Activated T-cell treated with anti-CD3 and anti-CD28 coated beads, Interleukin-2, amount 50 U/mL, for 24 hours (primary cell): ENCODE results near the gene ZNF423.

ENCODE experiments used
- DNase-seq: peaks from one replicate; pipeline ENCODE4 v3.0.0-alpha.2; 2020
- H3K27ac Mint-ChIP-seq: 2 replicates; pipeline ENCODE4 v1.8.0; 2020; ENCODE audit warnings: mild to moderate bottlenecking, mixed read lengths
- H3K27me3 Mint-ChIP-seq: 2 replicates; pipeline ENCODE4 v1.8.0; 2020; ENCODE audit warnings: mixed read lengths
- H3K36me3 Mint-ChIP-seq: 2 replicates; pipeline ENCODE4 v1.8.0; 2020; ENCODE audit warnings: low read depth, mixed read lengths
- H3K4me1 Mint-ChIP-seq: 2 replicates; pipeline ENCODE4 v1.8.0; 2020; ENCODE audit warnings: low read depth, mixed read lengths
- H3K4me3 Mint-ChIP-seq: 2 replicates; pipeline ENCODE4 v1.8.0; 2020; ENCODE audit warnings: mild to moderate bottlenecking, moderate library complexity, mixed read lengths
- H3K9me3 Mint-ChIP-seq: 2 replicates; pipeline ENCODE4 v1.8.0; 2020; ENCODE audit warnings: mixed read lengths

ZNF423 gene

GRCh38 chr16:49657736-49658465 lies 198.0 kb downstream of the ZNF423 start:
- Mint-ChIP-seq H3K36me3 (no peaks in the 10 kb centered on the region), H3K4me1 (no peaks in the 10 kb centered on the region), H3K27ac (no peak overlapping the region), H3K9me3 (no peaks in the 10 kb centered on the region), H3K27me3 (peaks cover 2% of the 10 kb centered on the region), H3K4me3 (no peak overlapping the region)
- DNase-seq = no peak

DNA sequence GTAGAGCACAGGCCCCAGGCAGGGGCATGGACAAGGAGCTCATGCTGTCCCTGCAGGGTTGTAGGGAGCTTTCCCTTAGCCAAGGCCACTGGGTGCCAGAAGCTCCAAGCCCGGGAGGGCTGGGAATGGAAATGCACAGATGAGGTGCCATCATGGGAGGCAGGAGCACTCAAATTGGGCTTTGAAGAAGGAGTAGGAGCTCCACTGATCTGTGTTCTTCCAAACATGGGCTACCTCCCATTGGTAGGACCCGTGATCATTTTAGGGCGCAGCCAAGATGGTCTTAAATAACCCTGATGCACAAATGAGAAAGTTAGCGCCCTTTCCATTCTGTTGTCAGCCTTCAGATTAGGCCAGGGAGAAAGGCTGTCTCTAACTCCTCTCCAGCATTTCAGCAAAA lies 201.5 kb downstream of the ZNF423 start:
- no peaks in the 10 kb centered on the region for H3K4me1 Mint-ChIP-seq
- DNase-seq = no peak
- no peak overlapping the region for H3K4me3 Mint-ChIP-seq
- peaks cover 2% of the 10 kb centered on the region for H3K27me3 Mint-ChIP-seq
- no peaks in the 10 kb centered on the region for H3K9me3 Mint-ChIP-seq
- no peak overlapping the region for H3K27ac Mint-ChIP-seq
- no peaks in the 10 kb centered on the region for H3K36me3 Mint-ChIP-seq

GRCh38 chr16:49653577-49653976 lies 202.3 kb downstream of the ZNF423 start:
- no peak for DNase-seq
- no peak overlapping the region for H3K27ac Mint-ChIP-seq
- no peak overlapping the region for H3K4me3 Mint-ChIP-seq
- no peaks in the 10 kb centered on the region for H3K9me3 Mint-ChIP-seq
- no peaks in the 10 kb centered on the region for H3K4me1 Mint-ChIP-seq
- no peaks in the 10 kb centered on the region for H3K27me3 Mint-ChIP-seq
- H3K36me3 Mint-ChIP-seq = no peaks in the 10 kb centered on the region

DNA sequence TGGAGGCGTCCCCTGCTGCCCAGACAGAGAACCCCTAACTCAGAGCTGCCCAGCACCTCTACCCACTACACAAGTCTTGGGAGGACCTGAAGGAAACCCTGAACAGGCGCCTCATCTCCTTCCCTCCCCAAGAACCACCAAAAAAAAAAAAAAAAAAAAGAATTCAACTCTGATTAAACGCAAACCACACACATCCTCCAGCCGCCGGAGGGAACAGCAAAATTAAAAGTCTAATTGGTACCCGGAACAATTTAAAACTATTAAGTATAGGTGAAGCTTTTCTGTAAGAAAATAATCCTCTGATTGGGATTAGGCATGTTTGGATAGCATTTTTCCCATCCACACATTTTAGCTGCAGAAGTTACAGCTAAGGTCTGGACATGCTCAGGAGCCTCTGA lies 202.7 kb downstream of the ZNF423 start:
- Mint-ChIP-seq H3K36me3 (no peaks in the 10 kb centered on the region), H3K4me1 (no peaks in the 10 kb centered on the region), H3K27ac (no peak overlapping the region), H3K27me3 (no peaks in the 10 kb centered on the region), H3K9me3 (no peaks in the 10 kb centered on the region), H3K4me3 (no peak overlapping the region)
- no peak for DNase-seq

DNA sequence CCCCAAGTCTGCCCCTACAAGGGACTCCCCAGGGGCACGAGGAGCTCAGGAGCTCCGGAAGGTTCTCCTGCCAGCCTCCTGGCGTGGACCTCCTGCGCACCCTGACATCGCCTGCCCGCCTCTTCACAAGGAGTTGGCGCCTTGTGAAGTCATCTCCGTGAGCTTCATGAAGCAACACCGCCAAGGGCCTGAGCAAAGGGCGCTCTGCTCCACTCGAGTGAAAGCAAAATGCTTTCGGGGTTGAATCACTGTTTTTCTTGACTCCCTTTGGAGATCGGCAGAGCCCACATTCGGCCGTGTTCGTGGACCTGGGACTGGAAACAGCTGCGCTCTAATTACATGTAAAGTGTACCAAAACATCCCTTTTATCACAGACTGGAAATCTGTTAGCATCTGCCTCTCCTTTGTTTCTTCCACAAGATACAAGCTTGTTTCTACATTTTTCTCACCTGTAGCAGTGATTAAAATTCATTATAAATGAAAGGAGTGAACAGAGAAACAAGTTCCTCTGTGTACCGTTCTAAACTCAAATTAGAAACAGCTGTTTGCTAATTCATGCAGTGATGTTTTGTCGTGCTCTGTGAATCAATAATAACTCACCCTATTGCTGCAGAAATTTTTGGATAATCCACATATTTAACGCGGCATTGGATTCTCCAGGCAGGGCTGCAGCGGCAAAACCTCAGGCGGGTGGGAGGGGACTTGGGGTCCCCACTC lies 203.3 kb downstream of the ZNF423 start:
- Mint-ChIP-seq H3K27me3 (no peaks in the 10 kb centered on the region), H3K27ac (no peak overlapping the region), H3K4me3 (no peak overlapping the region), H3K36me3 (peaks cover 3% of the 10 kb centered on the region), H3K9me3 (peaks cover 5% of the 10 kb centered on the region), H3K4me1 (no peaks in the 10 kb centered on the region)
- DNase-seq = no peak

DNA sequence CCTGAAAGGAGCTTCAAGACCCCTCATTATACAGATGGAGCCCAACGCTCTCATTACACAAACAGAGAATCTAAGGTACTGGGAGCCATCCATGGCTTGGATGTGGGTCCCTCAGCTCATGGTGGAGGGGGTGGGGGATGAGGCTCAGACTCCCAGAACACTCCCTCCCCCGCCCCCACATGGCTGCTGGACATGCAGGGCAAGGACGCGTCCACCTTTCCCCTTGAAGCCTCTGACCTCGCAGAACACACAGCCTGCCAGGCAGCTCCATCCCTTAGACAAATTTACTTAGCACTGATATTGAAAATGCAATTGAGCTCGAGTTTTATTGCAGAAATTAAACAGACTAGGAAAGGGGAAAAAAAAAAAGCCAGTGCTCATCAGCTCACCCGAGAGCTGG lies 203.9 kb downstream of the ZNF423 start:
- Mint-ChIP-seq H3K36me3 (peaks cover 3% of the 10 kb centered on the region), H3K4me3 (no peak overlapping the region), H3K27ac (no peak overlapping the region), H3K4me1 (no peaks in the 10 kb centered on the region), H3K9me3 (peaks cover 12% of the 10 kb centered on the region), H3K27me3 (no peaks in the 10 kb centered on the region)
- DNase-seq = no peak

DNA sequence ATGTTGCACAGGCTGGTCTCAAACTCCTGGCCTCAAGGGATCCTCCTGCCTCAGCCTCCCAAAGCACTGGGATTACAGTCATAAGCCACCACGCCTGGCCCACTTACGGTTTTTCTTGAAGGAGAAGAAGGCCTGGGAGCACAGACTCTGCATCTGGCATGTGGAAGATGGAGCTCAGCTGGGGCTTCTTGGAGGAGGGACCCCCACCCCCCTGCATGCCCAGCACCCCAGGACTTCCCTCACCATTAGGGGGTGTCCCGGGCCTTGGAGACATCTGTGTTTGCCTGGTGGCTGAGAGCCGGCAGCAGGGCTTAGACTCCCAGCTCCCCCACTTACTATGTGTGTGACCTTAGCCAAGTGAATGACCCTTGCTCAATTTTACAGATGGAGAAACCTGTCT lies 204.7 kb downstream of the ZNF423 start:
- Mint-ChIP-seq H3K9me3 (peaks cover 14% of the 10 kb centered on the region), H3K27ac (no peak overlapping the region), H3K4me1 (no peaks in the 10 kb centered on the region), H3K4me3 (no peak overlapping the region), H3K27me3 (no peaks in the 10 kb centered on the region), H3K36me3 (peaks cover 3% of the 10 kb centered on the region)
- no peak for DNase-seq

GRCh38 chr16:49650603-49651002 lies 205.3 kb downstream of the ZNF423 start:
- H3K9me3 Mint-ChIP-seq = peaks cover 19% of the 10 kb centered on the region
- no peak for DNase-seq
- no peak overlapping the region for H3K27ac Mint-ChIP-seq
- H3K4me3 Mint-ChIP-seq = no peak overlapping the region
- H3K4me1 Mint-ChIP-seq = no peaks in the 10 kb centered on the region
- H3K36me3 Mint-ChIP-seq = peaks cover 3% of the 10 kb centered on the region
- H3K27me3 Mint-ChIP-seq = no peaks in the 10 kb centered on the region

GRCh38 chr16:49649013-49649765 lies 206.7 kb downstream of the ZNF423 start:
- Mint-ChIP-seq H3K36me3 (peaks cover 3% of the 10 kb centered on the region), H3K27me3 (no peaks in the 10 kb centered on the region), H3K9me3 (peaks cover 27% of the 10 kb centered on the region), H3K4me3 (no peak overlapping the region), H3K4me1 (no peaks in the 10 kb centered on the region), H3K27ac (no peak overlapping the region)
- DNase-seq = no peak

GRCh38 chr16:49647673-49648072 lies 208.2 kb downstream of the ZNF423 start:
- H3K36me3 Mint-ChIP-seq = peaks cover 3% of the 10 kb centered on the region
- no peaks in the 10 kb centered on the region for H3K27me3 Mint-ChIP-seq
- peaks cover 27% of the 10 kb centered on the region for H3K9me3 Mint-ChIP-seq
- DNase-seq = no peak
- H3K4me3 Mint-ChIP-seq = no peak overlapping the region
- no peak overlapping the region for H3K27ac Mint-ChIP-seq
- H3K4me1 Mint-ChIP-seq = no peaks in the 10 kb centered on the region

- Mint-ChIP-seq H3K4me1 (no peaks in the 10 kb centered on the region), H3K27me3 (peaks cover under 1% of the 10 kb centered on the region), H3K36me3 (peaks cover 3% of the 10 kb centered on the region), H3K9me3 (peaks cover 27% of the 10 kb centered on the region), H3K4me3 (no peak overlapping the region), H3K27ac (no peak overlapping the region)
- no peak for DNase-seq
These were observed 210.6 kb downstream of the ZNF423 start for GRCh38 chr16:49645263-49645662.

- Mint-ChIP-seq H3K9me3 (peaks cover 27% of the 10 kb centered on the region), H3K4me3 (no peak overlapping the region), H3K36me3 (peaks cover 3% of the 10 kb centered on the region), H3K27ac (no peak overlapping the region), H3K4me1 (no peaks in the 10 kb centered on the region), H3K27me3 (peaks cover 4% of the 10 kb centered on the region)
- no peak for DNase-seq
These were observed 211.8 kb downstream of the ZNF423 start for GRCh38 chr16:49644145-49644463.

DNA sequence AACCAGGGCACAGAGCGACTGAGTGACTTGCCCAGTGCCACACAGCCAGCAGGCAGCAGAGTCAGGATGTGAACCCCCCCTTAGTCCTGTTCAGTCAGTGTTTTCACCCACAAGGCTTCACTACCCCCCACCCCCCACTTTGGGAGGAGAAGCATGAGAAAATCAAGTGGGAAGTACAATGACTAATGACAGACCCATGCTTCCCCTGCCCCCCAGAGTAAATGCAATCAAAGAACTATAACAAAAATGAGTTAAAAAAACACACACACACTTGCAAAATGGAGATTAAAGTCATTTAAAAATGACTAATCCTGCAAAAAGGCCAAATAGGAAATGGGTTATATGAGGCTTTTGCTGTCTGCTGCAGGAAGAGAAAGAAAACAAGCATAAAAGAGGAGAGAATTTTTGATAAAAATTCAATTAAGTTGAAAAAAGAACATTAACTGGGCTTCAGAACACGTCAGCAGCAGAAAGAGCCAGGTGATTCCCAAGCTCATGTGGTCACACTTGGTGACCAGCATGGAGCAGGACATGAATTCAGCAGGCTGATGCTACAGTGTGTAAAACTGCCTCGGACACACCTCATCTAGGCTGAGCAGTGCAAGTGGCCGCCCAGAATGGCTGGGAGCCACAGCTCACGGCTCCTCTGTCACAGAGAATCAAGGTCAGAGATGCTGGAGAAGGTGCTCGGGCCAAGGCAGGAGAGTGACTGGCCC lies 212.3 kb downstream of the ZNF423 start:
- Mint-ChIP-seq H3K27me3 (peaks cover 4% of the 10 kb centered on the region), H3K9me3 (peaks cover 27% of the 10 kb centered on the region), H3K4me1 (no peaks in the 10 kb centered on the region), H3K4me3 (no peak overlapping the region), H3K27ac (no peak overlapping the region), H3K36me3 (peaks cover 3% of the 10 kb centered on the region)
- DNase-seq = no peak

DNA sequence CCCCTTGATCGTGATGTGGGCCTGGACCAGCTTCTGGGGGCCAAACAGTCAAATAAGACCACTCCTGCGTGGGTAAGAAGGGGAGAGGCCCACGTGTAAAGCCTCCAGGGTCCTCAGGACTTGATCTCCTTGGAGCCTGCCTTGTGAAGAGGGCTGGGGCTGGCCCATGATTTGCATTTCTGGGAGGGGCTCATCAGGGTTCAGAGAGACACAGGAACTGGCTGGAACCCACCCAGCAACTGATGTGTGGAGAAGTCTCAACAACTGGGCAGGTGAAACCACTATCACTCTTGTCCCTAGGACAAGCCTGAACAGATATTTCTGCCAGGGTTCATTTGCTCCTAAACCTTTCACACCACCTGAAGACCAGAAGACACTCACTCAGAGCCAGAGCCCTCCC lies 214.7 kb downstream of the ZNF423 start:
- DNase-seq = no peak
- Mint-ChIP-seq H3K9me3 (peaks cover 13% of the 10 kb centered on the region), H3K36me3 (no peaks in the 10 kb centered on the region), H3K4me1 (no peaks in the 10 kb centered on the region), H3K27ac (no peak overlapping the region), H3K27me3 (peaks cover 4% of the 10 kb centered on the region), H3K4me3 (no peak overlapping the region)
